HEK293T (cell line): ENCODE data around the gene TCERG1L.

Experiments used
- CTCF ChIA-PET: fragments of 350-600 bp; formaldehyde crosslinking; extraction: SDS; loops from one replicate; lab custom pipeline; 2021; ENCODE audit warnings: antibody characterized with exemption, inconsistent platforms; lab: Yijun Ruan, JAX
- POLR2A ChIA-PET: fragments of 350-600 bp; formaldehyde crosslinking; extraction: SDS; loops from one replicate; lab custom pipeline; 2020; ENCODE audit warnings: antibody characterized with exemption, inconsistent platforms; lab: Yijun Ruan, JAX
- DNase-seq: peaks from one replicate; pipeline ENCODE4 v3.0.0; 2012; ENCODE audit warnings: mixed read lengths; ENCODE audit errors: extremely low spot score
- ARNT ChIP-seq: fragments of 450-650 bp; IDR thresholded peaks from 2 replicates; pipeline ENCODE4 v1.6.1; 2017; ENCODE audit warnings: mild to moderate bottlenecking
- BHLHE40 ChIP-seq: fragments of 450-650 bp; IDR thresholded peaks from 2 replicates; pipeline ENCODE4 v1.6.1; 2016; ENCODE audit warnings: mild to moderate bottlenecking, moderate library complexity, borderline replicate concordance
- CTBP1 ChIP-seq: fragments of 450-650 bp; IDR thresholded peaks from 2 replicates; pipeline ENCODE4 v1.6.1; 2016; ENCODE audit warnings: borderline replicate concordance
- ELF4 ChIP-seq: fragments of 450-650 bp; IDR thresholded peaks from 2 replicates; pipeline ENCODE4 v1.6.1; 2017; ENCODE audit warnings: antibody characterized with exemption
- FOXA1 ChIP-seq: fragments of 450-650 bp; IDR thresholded peaks from 2 replicates; pipeline ENCODE4 v1.6.1; 2016; ENCODE audit warnings: mild to moderate bottlenecking
- FOXK2 ChIP-seq: fragments of 450-650 bp; IDR thresholded peaks from 2 replicates; pipeline ENCODE4 v1.6.1; 2016; ENCODE audit warnings: mild to moderate bottlenecking
- FOXM1 ChIP-seq: fragments of 450-650 bp; IDR thresholded peaks from 2 replicates; pipeline ENCODE4 v1.6.1; 2017; ENCODE audit warnings: mild to moderate bottlenecking, borderline replicate concordance
- HDGF ChIP-seq: fragments of 450-650 bp; IDR thresholded peaks from 2 replicates; pipeline ENCODE4 v1.6.1; 2017; ENCODE audit warnings: antibody characterized with exemption, borderline replicate concordance
- L3MBTL2 ChIP-seq: fragments of 450-650 bp; conservative IDR thresholded peaks from 2 replicates; pipeline ENCODE4 v1.6.1; 2016; ENCODE audit warnings: mild to moderate bottlenecking
- LEF1 ChIP-seq: fragments of 450-650 bp; IDR thresholded peaks from 2 replicates; pipeline ENCODE4 v1.6.1; 2017; ENCODE audit warnings: mild to moderate bottlenecking, borderline replicate concordance
- NFRKB ChIP-seq: fragments of 450-650 bp; IDR thresholded peaks from 2 replicates; pipeline ENCODE4 v1.6.1; 2016; ENCODE audit warnings: mild to moderate bottlenecking, moderate library complexity
- PKNOX1 ChIP-seq: fragments of 450-650 bp; IDR thresholded peaks from 2 replicates; pipeline ENCODE4 v1.6.1; 2016
- SP1 ChIP-seq: fragments of 450-650 bp; IDR thresholded peaks from 2 replicates; pipeline ENCODE4 v1.6.1; 2017
- SUZ12 ChIP-seq: fragments of 450-650 bp; IDR thresholded peaks from 2 replicates; pipeline ENCODE4 v1.6.1; 2016; ENCODE audit warnings: mild to moderate bottlenecking
- TARDBP ChIP-seq: fragments of 450-650 bp; IDR thresholded peaks from 2 replicates; pipeline ENCODE4 v1.6.1; 2016
- ZNF384 ChIP-seq: fragments of 450-650 bp; IDR thresholded peaks from 2 replicates; pipeline ENCODE4 v1.6.1; 2016

The TCERG1L gene

DNA sequence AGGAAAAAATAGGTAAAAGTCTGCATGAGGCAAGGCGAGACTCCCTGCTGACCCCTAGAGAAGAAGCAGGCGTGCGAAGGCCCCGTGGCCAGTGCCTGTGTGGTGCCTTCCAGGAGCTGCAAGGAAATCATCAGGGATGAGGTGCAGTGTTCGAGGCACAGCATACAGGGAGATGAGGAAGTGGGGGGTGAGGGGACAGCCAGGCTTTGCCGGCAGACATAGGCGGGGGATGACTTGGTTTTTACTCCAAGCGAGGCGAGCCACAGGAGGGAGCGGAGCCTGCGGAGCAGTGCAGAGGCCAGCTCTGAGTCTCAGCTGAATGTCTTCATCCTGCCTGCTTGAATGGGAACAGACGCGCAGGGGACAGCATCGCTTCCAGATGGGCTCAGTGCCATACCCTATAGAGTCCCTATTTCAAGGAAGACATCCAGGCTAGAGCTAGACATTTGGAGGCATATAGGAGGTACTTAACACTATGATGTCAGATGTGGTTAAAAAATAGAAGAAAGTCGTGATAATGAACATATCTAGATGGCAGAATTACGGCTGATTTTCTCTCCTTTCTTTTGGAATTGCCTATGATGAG, 49.5 kb downstream of the TCERG1L start:
- no peak for TF ChIP-seq BHLHE40
- no peak for TF ChIP-seq HDGF
- TF ChIP-seq ARNT: no peak
- TF ChIP-seq LEF1: no peak
- no peak for TF ChIP-seq TARDBP
- no peak for TF ChIP-seq ZNF384
- TF ChIP-seq FOXA1: no peak
- TF ChIP-seq NFRKB: no peak
- no peak for TF ChIP-seq CTBP1
- no peak for TF ChIP-seq SUZ12
- no peak for DNase-seq
- ChIA-PET CTCF (no interaction called here), POLR2A (no interaction called here)

- ChIA-PET CTCF (no interaction called here), POLR2A (no interaction called here)
- DNase-seq: no peak
- TF ChIP-seq FOXA1 (no peak), L3MBTL2 (no peak), PKNOX1 (no peak), SUZ12 (no peak), FOXM1 (no peak), TARDBP (no peak), NFRKB (no peak), SP1 (no peak), CTBP1 (no peak), ELF4 (no peak), BHLHE40 (no peak), ZNF384 (no peak), HDGF (no peak), FOXK2 (no peak), LEF1 (no peak)
Measured at GRCh38 chr10:131260452-131261211, 50.9 kb downstream of the TCERG1L start.

DNA sequence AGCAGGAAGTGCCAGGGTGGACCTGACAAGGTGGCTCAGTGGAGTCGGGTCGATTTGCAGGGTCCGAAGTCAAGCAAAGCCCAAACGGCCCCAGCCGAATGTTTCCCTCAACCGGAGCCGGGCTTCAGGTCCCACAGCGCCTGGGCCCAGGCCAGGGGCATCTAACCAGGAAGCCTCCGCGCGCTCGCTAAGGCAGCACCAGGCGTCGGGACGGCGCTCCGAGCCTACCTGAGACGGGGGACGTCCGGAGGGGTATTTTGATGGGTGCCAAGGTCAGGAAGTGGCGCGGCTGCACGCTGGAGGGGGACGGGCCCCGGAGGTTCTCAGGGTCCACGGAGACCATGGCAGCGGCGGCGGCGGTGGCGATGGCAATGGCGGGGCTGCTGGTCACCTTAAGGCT, 51.5 kb downstream of the TCERG1L start:
- DNase-seq: no peak
- ChIA-PET POLR2A (no interaction called here), CTCF (no interaction called here)
- TF ChIP-seq FOXK2: no peak
- TF ChIP-seq NFRKB: no peak
- no peak for TF ChIP-seq FOXA1
- no peak for TF ChIP-seq SUZ12
- no peak for TF ChIP-seq SP1
- TF ChIP-seq TARDBP: no peak
- TF ChIP-seq ZNF384: no peak
- no peak for TF ChIP-seq BHLHE40
- no peak for TF ChIP-seq FOXM1
- no peak for TF ChIP-seq PKNOX1
- TF ChIP-seq ARNT: no peak
- TF ChIP-seq L3MBTL2: no peak
- no peak for TF ChIP-seq LEF1

GRCh38 chr10:131259535-131259934, 52.0 kb downstream of the TCERG1L start:
- no peak for DNase-seq
- CTCF ChIA-PET: no interaction called here
- POLR2A ChIA-PET: no interaction called here

DNA sequence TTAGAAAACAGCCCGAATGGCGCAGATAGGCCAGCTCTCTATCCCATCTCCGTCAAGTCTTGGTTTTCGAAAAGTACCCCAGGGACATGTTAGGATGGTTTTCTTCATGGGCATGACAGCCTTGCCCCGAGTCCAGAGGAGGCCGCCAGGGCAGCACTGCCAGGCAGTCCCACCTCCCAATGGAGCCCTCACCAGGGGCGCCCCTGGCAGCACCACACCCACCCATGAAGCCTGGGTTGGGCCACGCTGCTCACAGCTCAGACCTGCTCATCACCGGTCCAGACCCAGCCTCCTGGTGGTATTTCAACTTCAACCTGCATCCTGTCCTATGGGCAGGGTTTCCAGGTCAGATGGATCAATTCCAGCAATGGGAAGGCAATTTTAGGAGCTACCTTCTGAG, 53.3 kb downstream of the TCERG1L start:
- no peak for TF ChIP-seq LEF1
- TF ChIP-seq FOXK2: no peak
- TF ChIP-seq HDGF: no peak
- no peak for TF ChIP-seq FOXA1
- TF ChIP-seq SP1: no peak
- no peak for TF ChIP-seq NFRKB
- no peak for TF ChIP-seq TARDBP
- no peak for TF ChIP-seq L3MBTL2
- no peak for TF ChIP-seq FOXM1
- no peak for TF ChIP-seq ARNT
- no peak for TF ChIP-seq ZNF384
- TF ChIP-seq ELF4: no peak
- no peak for TF ChIP-seq SUZ12
- TF ChIP-seq BHLHE40: no peak
- TF ChIP-seq PKNOX1: no peak
- TF ChIP-seq CTBP1: no peak
- no peak for DNase-seq
- ChIA-PET CTCF (no interaction called here), POLR2A (no interaction called here)

More at GRCh38 chr10:131259535-131259934, 52.0 kb downstream of the TCERG1L start:
- no peak for TF ChIP-seq LEF1
- TF ChIP-seq NFRKB: no peak
- TF ChIP-seq PKNOX1: no peak
- TF ChIP-seq L3MBTL2: no peak
